GM12892 (cell line): ENCODE data around the gene CHL1.

Source experiments
- POLR2A ChIP-seq: IDR thresholded peaks from 2 replicates; pipeline ENCODE4 v1.6.1; 2011; ENCODE audit warnings: low read depth, low read length, control low read depth
- POLR2AphosphoS5 ChIP-seq: IDR thresholded peaks from 2 replicates; pipeline ENCODE4 v1.6.1; 2011; ENCODE audit warnings: low read depth, low read length, control low read depth
- TAF1 ChIP-seq: IDR thresholded peaks from 2 replicates; pipeline ENCODE4 v1.6.1; 2011; ENCODE audit warnings: low read depth, mild to moderate bottlenecking, control low read depth, low read length, borderline replicate concordance

GRCh38 chr3:347581-347980, 151.0 kb downstream of the CHL1 start:
- no peak for TF ChIP-seq POLR2AphosphoS5
- no peak for TF ChIP-seq POLR2A
- TF ChIP-seq TAF1, result no peak
